Stimulated activated memory B cell treated with anti-CD40 and anti-IgM and Interleukin-4, amounts not matched to agents 10 μg/mL and 1 μg/mL and 100 μg/mL, for 72 hours (primary cell): ENCODE measurements around the gene PTPN7.
A peak's percentile ranks its signal among the peaks of the same experiment; 100 is the strongest.
"Not testable (repeated sequence)": the region's sequence is repeated elsewhere in the genome, so short reads cannot be mapped to it uniquely, and the experiment has no call there.

Experiments
- ATAC-seq: fragments of 150-1000 bp; cut with Tn5 transposase; 2 replicates; pipeline ENCODE4 v1.10.0; 2021
- H3K27ac Mint-ChIP-seq: one replicate; pipeline ENCODE4 v1.8.0; 2022; ENCODE audit warnings: mild to moderate bottlenecking, mixed read lengths
- H3K27me3 Mint-ChIP-seq: one replicate; pipeline ENCODE4 v1.8.0; 2022; ENCODE audit warnings: mixed read lengths
- H3K36me3 Mint-ChIP-seq: one replicate; pipeline ENCODE4 v1.8.0; 2022; ENCODE audit warnings: mixed read lengths
- H3K4me1 Mint-ChIP-seq: one replicate; pipeline ENCODE4 v1.8.0; 2022; ENCODE audit warnings: mixed read lengths
- H3K4me3 Mint-ChIP-seq: one replicate; pipeline ENCODE4 v1.8.0; 2022; ENCODE audit warnings: mild to moderate bottlenecking, moderate library complexity, mixed read lengths
- H3K9me3 Mint-ChIP-seq: one replicate; pipeline ENCODE4 v1.8.0; 2022; ENCODE audit warnings: mixed read lengths

Gene PTPN7

GRCh38 chr1:202194328-202194648, 33.9 kb upstream of the PTPN7 start:
- Mint-ChIP-seq H3K9me3 (no peaks in the 10 kb centered on the region), H3K4me3 (no peak overlapping the region), H3K27me3 (peaks cover 79% of the 10 kb centered on the region), H3K4me1 (peaks cover 23% of the 10 kb centered on the region), H3K27ac (no peak overlapping the region), H3K36me3 (no peaks in the 10 kb centered on the region)
- no peak for ATAC-seq

GRCh38 chr1:202193614-202194327, 33.4 kb upstream of the PTPN7 start, which contains the start of gene LGR6:
Gene LGR6, plus strand, starts transcription at chr1:202193799. Its CDS starts 191 bp downstream, at chr1:202193990.
- ATAC-seq: peak; percentile 24
- no peaks in the 10 kb centered on the region for H3K36me3 Mint-ChIP-seq
- no peaks in the 10 kb centered on the region for H3K9me3 Mint-ChIP-seq
- no peak within 1 kb of the TSS for H3K27ac Mint-ChIP-seq
- peaks cover 79% of the 10 kb centered on the region for H3K27me3 Mint-ChIP-seq
- H3K4me1 Mint-ChIP-seq: peaks cover 19% of the 10 kb centered on the region
- peak within 1 kb of the TSS; percentile 43 for H3K4me3 Mint-ChIP-seq

- Mint-ChIP-seq H3K36me3 (no peaks in the 10 kb centered on the region), H3K27ac (no peak overlapping the region), H3K4me1 (peaks cover 19% of the 10 kb centered on the region), H3K4me3 (peak overlapping the region; percentile 43), H3K27me3 (peaks cover 78% of the 10 kb centered on the region), H3K9me3 (no peaks in the 10 kb centered on the region)
- peak; percentile 60 for ATAC-seq
Measured at GRCh38 chr1:202192770-202193613, 32.6 kb upstream of the PTPN7 start.

GRCh38 chr1:202191391-202191790, 31.0 kb upstream of the PTPN7 start:
- not testable (repeated sequence) for ATAC-seq, H3K4me3 Mint-ChIP-seq

GRCh38 chr1:202189918-202190715, 29.7 kb upstream of the PTPN7 start:
- Mint-ChIP-seq H3K27me3 (peaks cover 76% of the 10 kb centered on the region), H3K9me3 (no peaks in the 10 kb centered on the region), H3K4me1 (peaks cover 18% of the 10 kb centered on the region), H3K4me3 (no peak overlapping the region), H3K36me3 (no peaks in the 10 kb centered on the region), H3K27ac (no peak overlapping the region)
- ATAC-seq: no peak

More at GRCh38 chr1:202191391-202191790, 31.0 kb upstream of the PTPN7 start:
- not testable (repeated sequence) for H3K27ac Mint-ChIP-seq, H3K36me3 Mint-ChIP-seq, H3K9me3 Mint-ChIP-seq
- H3K27me3 Mint-ChIP-seq: peaks cover 78% of the 10 kb centered on the region
- H3K4me1 Mint-ChIP-seq: peaks cover 19% of the 10 kb centered on the region

GRCh38 chr1:202189001-202189790, 28.8 kb upstream of the PTPN7 start:
- peak; percentile 69 for ATAC-seq
- H3K36me3 Mint-ChIP-seq: no peaks in the 10 kb centered on the region
- H3K4me3 Mint-ChIP-seq: no peak overlapping the region
- no peaks in the 10 kb centered on the region for H3K9me3 Mint-ChIP-seq
- no peak overlapping the region for H3K27ac Mint-ChIP-seq
- H3K27me3 Mint-ChIP-seq: peaks cover 76% of the 10 kb centered on the region
- peaks cover 15% of the 10 kb centered on the region for H3K4me1 Mint-ChIP-seq

GRCh38 chr1:202187697-202188407, 27.4 kb upstream of the PTPN7 start:
- H3K36me3 Mint-ChIP-seq: no peaks in the 10 kb centered on the region
- H3K4me1 Mint-ChIP-seq: peaks cover 6% of the 10 kb centered on the region
- no peak overlapping the region for H3K27ac Mint-ChIP-seq
- H3K27me3 Mint-ChIP-seq: peaks cover 75% of the 10 kb centered on the region
- H3K4me3 Mint-ChIP-seq: no peak overlapping the region
- no peak for ATAC-seq
- no peaks in the 10 kb centered on the region for H3K9me3 Mint-ChIP-seq

- no peak for ATAC-seq
- Mint-ChIP-seq H3K27ac (no peak overlapping the region), H3K36me3 (no peaks in the 10 kb centered on the region), H3K27me3 (peaks cover 68% of the 10 kb centered on the region), H3K4me3 (no peak overlapping the region), H3K4me1 (peaks cover 6% of the 10 kb centered on the region), H3K9me3 (no peaks in the 10 kb centered on the region)
Measured at GRCh38 chr1:202187041-202187671, 26.8 kb upstream of the PTPN7 start.

GRCh38 chr1:202186327-202186726, 25.9 kb upstream of the PTPN7 start:
- no peaks in the 10 kb centered on the region for H3K36me3 Mint-ChIP-seq
- H3K27me3 Mint-ChIP-seq: peaks cover 65% of the 10 kb centered on the region
- no peak overlapping the region for H3K27ac Mint-ChIP-seq
- no peak for ATAC-seq
- H3K4me1 Mint-ChIP-seq: peaks cover 6% of the 10 kb centered on the region
- H3K4me3 Mint-ChIP-seq: no peak overlapping the region
- no peaks in the 10 kb centered on the region for H3K9me3 Mint-ChIP-seq

GRCh38 chr1:202184750-202185460, 24.5 kb upstream of the PTPN7 start:
- Mint-ChIP-seq H3K4me3 (no peak overlapping the region), H3K4me1 (peaks cover 13% of the 10 kb centered on the region), H3K27me3 (peaks cover 60% of the 10 kb centered on the region), H3K9me3 (no peaks in the 10 kb centered on the region), H3K36me3 (no peaks in the 10 kb centered on the region), H3K27ac (no peak overlapping the region)
- peak; percentile 42 for ATAC-seq

GRCh38 chr1:202182040-202182877, 21.9 kb upstream of the PTPN7 start:
- no peaks in the 10 kb centered on the region for H3K36me3 Mint-ChIP-seq
- no peaks in the 10 kb centered on the region for H3K9me3 Mint-ChIP-seq
- H3K27ac Mint-ChIP-seq: no peak overlapping the region
- ATAC-seq: no peak
- H3K4me3 Mint-ChIP-seq: no peak overlapping the region
- H3K27me3 Mint-ChIP-seq: peaks cover 48% of the 10 kb centered on the region
- H3K4me1 Mint-ChIP-seq: peaks cover 24% of the 10 kb centered on the region

- no peak for ATAC-seq
Measured at GRCh38 chr1:202181586-202181985, 21.2 kb upstream of the PTPN7 start.

GRCh38 chr1:202180751-202181139, 20.3 kb upstream of the PTPN7 start:
- H3K4me3 Mint-ChIP-seq, H3K27ac Mint-ChIP-seq, ATAC-seq, H3K36me3 Mint-ChIP-seq, H3K9me3 Mint-ChIP-seq: not testable (repeated sequence)
- Mint-ChIP-seq H3K4me1 (peaks cover 24% of the 10 kb centered on the region), H3K27me3 (peaks cover 38% of the 10 kb centered on the region)

More at GRCh38 chr1:202181586-202181985, 21.2 kb upstream of the PTPN7 start:
- Mint-ChIP-seq H3K36me3 (no peaks in the 10 kb centered on the region), H3K4me3 (no peak overlapping the region), H3K27me3 (peaks cover 43% of the 10 kb centered on the region), H3K9me3 (no peaks in the 10 kb centered on the region), H3K27ac (no peak overlapping the region), H3K4me1 (peaks cover 24% of the 10 kb centered on the region)
